ENCODE measurements around the gene ITPR1. TPM values are rescaled to one million over a fixed set of nuclear protein-coding genes. Genes with fewer than 3 reads are reported as not detected.

The ITPR1 gene
- total RNA-seq, 2 experiments from 2014 or later: 84.4 to 104 TPM

- no peaks in the 10 kb centered on the region for H3K79me2 ChIP-seq (ENCODE audit: insufficient read depth, low read depth, low read length)
- no peak overlapping the region for H2AFZ ChIP-seq (ENCODE audit: low read length)
- H3K27ac ChIP-seq (ENCODE audit: low read depth, low read length, poor library complexity, severe bottlenecking): no peak overlapping the region
- ChIA-PET CTCF (ENCODE audit: unreplicated experiment) (no interaction called here), POLR2A (no interaction called here)
- BruUV-seq (replicated peaks): no TSS peak
- H3K4me3 ChIP-seq (ENCODE audit: low read depth, low read length, poor library complexity, severe bottlenecking): no peak overlapping the region
- no peaks in the 10 kb centered on the region for H3K9me2 ChIP-seq (ENCODE audit: insufficient read depth, low read length)
- intact Hi-C loops (cut with micrococcal nuclease; ENCODE audit: unreplicated experiment): no loop called here
- no peak overlapping the region for H3K4me2 ChIP-seq (ENCODE audit: low read length)
- H4K20me1 ChIP-seq (ENCODE audit: insufficient read depth, low read length): no peaks in the 10 kb centered on the region
- no peaks in the 10 kb centered on the region for H3K4me1 ChIP-seq (ENCODE audit: insufficient read depth, low read length, poor library complexity, severe bottlenecking)
- TF ChIP-seq CTCF (conservative IDR thresholded peaks at IDR 0.05; ENCODE audit: low read length) (no peak), EZH2phosphoT487 (IDR thresholded peaks at IDR 0.05; ENCODE audit: borderline replicate concordance, low read depth, low read length) (no peak)
- DNase-seq (ENCODE audit: low spot score): no peak
- H3K9me3 ChIP-seq (ENCODE audit: low read length): no peaks in the 10 kb centered on the region
- H3K36me3 ChIP-seq (ENCODE audit: insufficient read depth, low read length): peaks cover 45% of the 10 kb centered on the region
Observed at GRCh38 chr3:4736284-4736861, 243.2 kb downstream of the ITPR1 start.

GRCh38 chr3:4738737-4739274 lies 245.7 kb downstream of the ITPR1 start:
- no peaks in the 10 kb centered on the region for H3K79me2 ChIP-seq (ENCODE audit: insufficient read depth, low read depth, low read length)
- H3K4me1 ChIP-seq (ENCODE audit: insufficient read depth, low read length, poor library complexity, severe bottlenecking): no peaks in the 10 kb centered on the region
- H3K9me3 ChIP-seq (ENCODE audit: low read length): no peaks in the 10 kb centered on the region
- ChIA-PET CTCF (ENCODE audit: unreplicated experiment) (no interaction called here), POLR2A (no interaction called here)
- TF ChIP-seq EZH2phosphoT487 (IDR thresholded peaks at IDR 0.05; ENCODE audit: borderline replicate concordance, low read depth, low read length) (no peak), CTCF (conservative IDR thresholded peaks at IDR 0.05; ENCODE audit: low read length) (no peak)
- H2AFZ ChIP-seq (ENCODE audit: low read length): no peak overlapping the region
- H3K27ac ChIP-seq (ENCODE audit: low read depth, low read length, poor library complexity, severe bottlenecking): no peak overlapping the region
- intact Hi-C loops (cut with micrococcal nuclease; ENCODE audit: unreplicated experiment): no loop called here
- H3K36me3 ChIP-seq (ENCODE audit: insufficient read depth, low read length): peaks cover 37% of the 10 kb centered on the region
- no peaks in the 10 kb centered on the region for H3K9me2 ChIP-seq (ENCODE audit: insufficient read depth, low read length)
- BruUV-seq (replicated peaks): no TSS peak
- no peak overlapping the region for H3K4me3 ChIP-seq (ENCODE audit: low read depth, low read length, poor library complexity, severe bottlenecking)
- no peaks in the 10 kb centered on the region for H4K20me1 ChIP-seq (ENCODE audit: insufficient read depth, low read length)
- no peak overlapping the region for H3K4me2 ChIP-seq (ENCODE audit: low read length)
- DNase-seq (ENCODE audit: low spot score): no peak
